Neural progenitor cell (in vitro differentiated cells): Measurements from ENCODE around the gene CMTM8.

Experiments used
- EZH2 ChIP-seq: fragments of 200-600 bp; sonication (generic); IDR thresholded peaks from 2 replicates; pipeline ENCODE4 v1.6.1; 2017; ENCODE audit warnings: antibody characterized with exemption, mild to moderate bottlenecking, moderate library complexity
- EZH2phosphoT487 ChIP-seq: fragments of 200-600 bp; sonication (generic); IDR thresholded peaks from 2 replicates; pipeline ENCODE4 v1.6.1; 2017; ENCODE audit warnings: antibody characterized with exemption
- TF ChIP-seq, protein P1 (sequence below): fragments of 200-600 bp; sonication (generic); IDR thresholded peaks from 2 replicates; pipeline ENCODE4 v1.5.1; 2017; ENCODE audit warnings: antibody characterized with exemption, mild to moderate bottlenecking

DNA sequence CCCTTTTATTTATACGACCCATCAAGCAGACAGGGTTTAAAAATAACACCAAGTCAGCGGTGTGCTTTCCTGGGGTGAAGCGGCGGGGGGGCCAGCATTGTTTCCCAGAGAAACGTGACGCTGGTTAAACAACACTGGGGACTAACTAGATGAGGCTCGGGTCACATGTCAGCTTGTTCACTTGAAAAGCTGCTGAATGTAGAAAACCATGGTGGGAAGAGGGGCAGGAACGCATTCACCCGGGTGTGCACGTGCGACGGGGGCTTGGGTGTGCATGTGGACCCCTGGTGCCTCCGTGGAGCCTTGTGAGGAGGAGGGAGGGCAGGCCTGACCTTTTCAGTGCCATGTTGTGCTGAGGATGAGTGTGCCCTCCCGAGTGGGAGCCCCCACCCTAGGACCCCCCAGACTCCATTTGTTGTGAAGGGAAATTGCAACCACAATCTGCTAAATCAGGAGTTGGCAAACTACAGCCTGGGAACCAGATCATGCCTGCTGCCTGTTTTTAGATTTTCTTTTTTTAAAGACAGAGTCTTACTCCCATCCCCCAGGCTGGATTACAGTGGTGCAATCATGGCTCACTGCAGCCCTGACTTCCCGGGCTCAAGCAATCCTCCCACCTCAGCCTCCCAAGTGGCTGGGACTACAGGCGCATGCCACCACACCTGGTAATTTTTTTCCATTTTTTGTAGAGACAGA lies 82.8 kb downstream of the CMTM8 start:
- TF ChIP-seq, protein P1, sequence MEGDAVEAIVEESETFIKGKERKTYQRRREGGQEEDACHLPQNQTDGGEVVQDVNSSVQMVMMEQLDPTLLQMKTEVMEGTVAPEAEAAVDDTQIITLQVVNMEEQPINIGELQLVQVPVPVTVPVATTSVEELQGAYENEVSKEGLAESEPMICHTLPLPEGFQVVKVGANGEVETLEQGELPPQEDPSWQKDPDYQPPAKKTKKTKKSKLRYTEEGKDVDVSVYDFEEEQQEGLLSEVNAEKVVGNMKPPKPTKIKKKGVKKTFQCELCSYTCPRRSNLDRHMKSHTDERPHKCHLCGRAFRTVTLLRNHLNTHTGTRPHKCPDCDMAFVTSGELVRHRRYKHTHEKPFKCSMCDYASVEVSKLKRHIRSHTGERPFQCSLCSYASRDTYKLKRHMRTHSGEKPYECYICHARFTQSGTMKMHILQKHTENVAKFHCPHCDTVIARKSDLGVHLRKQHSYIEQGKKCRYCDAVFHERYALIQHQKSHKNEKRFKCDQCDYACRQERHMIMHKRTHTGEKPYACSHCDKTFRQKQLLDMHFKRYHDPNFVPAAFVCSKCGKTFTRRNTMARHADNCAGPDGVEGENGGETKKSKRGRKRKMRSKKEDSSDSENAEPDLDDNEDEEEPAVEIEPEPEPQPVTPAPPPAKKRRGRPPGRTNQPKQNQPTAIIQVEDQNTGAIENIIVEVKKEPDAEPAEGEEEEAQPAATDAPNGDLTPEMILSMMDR, result no peak
- TF ChIP-seq EZH2, result no peak
- no peak for TF ChIP-seq EZH2phosphoT487
